22Rv1 (cell line): ENCODE results near the gene POC1A.

ENCODE experiments used
- CTCF ChIP-seq: fragments of 450-650 bp; IDR thresholded peaks from 2 replicates; pipeline ENCODE4 v1.5.1; 2017; ENCODE audit warnings: mild to moderate bottlenecking
- ZFX ChIP-seq: fragments of 450-650 bp; IDR thresholded peaks from 2 replicates; pipeline ENCODE4 v1.6.1; 2017; ENCODE audit warnings: antibody characterized with exemption, borderline replicate concordance

GRCh38 chr3:52186729-52187128, 32.5 kb upstream of the POC1A start:
- no peak for TF ChIP-seq CTCF
- no peak for TF ChIP-seq ZFX
